NK-92 (cell line): ENCODE results near the gene LDLRAD2.
"Not testable (repeated sequence)": the region's sequence is repeated elsewhere in the genome, so short reads cannot be mapped to it uniquely, and the experiment has no call there.

Experiments used
- DNase-seq: peaks from one replicate; lab custom pipeline; 2025; ENCODE audit not compliant: unreplicated experiment; lab: John Stamatoyannopoulos, UW

LDLRAD2 gene

GRCh38 chr1:21823206-21823979 is 11.3 kb downstream of the LDLRAD2 start:
- DNase-seq, result no peak

- no peak for DNase-seq
These were observed 12.1 kb downstream of the LDLRAD2 start for GRCh38 chr1:21823980-21824702.

- no peak for DNase-seq
These were observed 12.9 kb downstream of the LDLRAD2 start for GRCh38 chr1:21824926-21825325.

GRCh38 chr1:21825393-21825792 is 13.3 kb downstream of the LDLRAD2 start:
- DNase-seq, result no peak

GRCh38 chr1:21826694-21827093 is 14.6 kb downstream of the LDLRAD2 start:
- DNase-seq, result not testable (repeated sequence)

GRCh38 chr1:21827141-21827679 is 15.1 kb downstream of the LDLRAD2 start:
- DNase-seq, result no peak

GRCh38 chr1:21828075-21828474 is 16.0 kb downstream of the LDLRAD2 start:
- no peak for DNase-seq

GRCh38 chr1:21828506-21829210 is 16.6 kb downstream of the LDLRAD2 start:
- no peak for DNase-seq

GRCh38 chr1:21829294-21829693 is 17.2 kb downstream of the LDLRAD2 start:
- DNase-seq, result no peak

GRCh38 chr1:21830792-21831453 is 18.9 kb downstream of the LDLRAD2 start:
- no peak for DNase-seq

- DNase-seq, result no peak
These were observed 19.4 kb downstream of the LDLRAD2 start for GRCh38 chr1:21831454-21831970.

GRCh38 chr1:21833392-21833976 is 21.4 kb downstream of the LDLRAD2 start:
- no peak for DNase-seq

GRCh38 chr1:21834094-21834493 is 22.0 kb downstream of the LDLRAD2 start:
- no peak for DNase-seq

- no peak for DNase-seq
These were observed 22.6 kb downstream of the LDLRAD2 start for GRCh38 chr1:21834666-21835065.

- no peak for DNase-seq
These were observed 23.9 kb downstream of the LDLRAD2 start for GRCh38 chr1:21836010-21836409.

GRCh38 chr1:21836729-21837128 is 24.7 kb downstream of the LDLRAD2 start:
- DNase-seq, result no peak

GRCh38 chr1:21837476-21837875 is 25.4 kb downstream of the LDLRAD2 start:
- DNase-seq, result no peak

GRCh38 chr1:21838359-21839157 is 26.5 kb downstream of the LDLRAD2 start:
- DNase-seq, result no peak

GRCh38 chr1:21839337-21840037 is 27.4 kb downstream of the LDLRAD2 start:
- DNase-seq, result no peak
